ENCODE data around the gene PHF12.

PHF12 gene

DNA sequence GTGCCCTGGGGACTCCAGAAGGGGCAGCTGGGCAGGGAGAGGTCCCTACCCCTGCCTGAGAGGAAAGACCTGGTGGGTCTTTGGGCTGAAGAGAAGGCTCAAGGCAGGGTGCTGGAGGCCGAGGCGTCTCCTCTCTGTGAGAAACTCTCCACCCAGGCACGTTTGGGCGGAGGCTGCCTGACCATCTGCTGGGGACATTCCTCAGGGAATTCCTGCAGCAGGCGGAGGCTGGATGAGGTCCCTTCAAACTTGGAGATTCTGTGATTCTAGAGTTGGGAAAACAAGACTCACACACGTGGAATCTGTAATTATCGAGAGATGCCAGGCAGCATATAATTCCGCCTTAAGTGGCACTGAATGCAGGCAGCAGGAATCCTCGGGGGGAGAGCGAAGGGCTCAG lies 21.1 kb upstream of the PHF12 start:
- DNase-seq (ENCODE audit: low read depth), result no peak
- Histone ChIP-seq H3K27me3 (replicated peaks; ENCODE audit: control insufficient read depth, insufficient read depth, low read length) (peaks cover 78% of the 10 kb centered on the region), H3K4me1 (ENCODE audit: control insufficient read depth, insufficient read depth, low read length) (peaks cover 32% of the 10 kb centered on the region), H3K36me3 (ENCODE audit: control insufficient read depth, insufficient read depth, low read length, severe bottlenecking) (no peaks in the 10 kb centered on the region), H3K4me3 (ENCODE audit: low read length) (no peak overlapping the region), H3K9me3 (ENCODE audit: control insufficient read depth, low read length) (no peaks in the 10 kb centered on the region), H3K9ac (ENCODE audit: low read length) (no peak overlapping the region)

DNA sequence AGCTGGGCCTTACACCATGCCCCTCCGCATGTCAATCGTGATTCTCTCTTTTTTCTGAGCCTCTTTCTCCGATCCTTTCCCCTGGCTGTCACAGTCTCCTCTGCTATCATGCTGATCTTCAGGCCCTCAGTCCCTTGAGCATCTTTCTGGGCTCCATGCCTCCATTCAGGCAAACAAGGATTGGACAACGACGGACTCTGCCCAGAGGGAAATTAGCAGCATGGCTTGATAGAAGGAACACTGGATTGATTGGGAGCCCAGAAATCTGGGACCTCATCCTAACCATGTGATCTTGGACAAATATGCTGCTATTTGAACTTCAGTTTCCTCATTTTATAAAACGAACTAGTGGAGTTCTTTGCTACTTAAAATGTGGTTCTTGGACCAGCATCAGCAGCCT lies 19.6 kb upstream of the PHF12 start:
- no peak overlapping the region for H3K4me3 ChIP-seq (ENCODE audit: low read length)
- H3K27me3 ChIP-seq (replicated peaks; ENCODE audit: control insufficient read depth, insufficient read depth, low read length), result peaks cover 72% of the 10 kb centered on the region
- peaks cover 32% of the 10 kb centered on the region for H3K4me1 ChIP-seq (ENCODE audit: control insufficient read depth, insufficient read depth, low read length)
- H3K9ac ChIP-seq (ENCODE audit: low read length), result no peak overlapping the region
- H3K9me3 ChIP-seq (ENCODE audit: control insufficient read depth, low read length), result no peaks in the 10 kb centered on the region
- H3K36me3 ChIP-seq (ENCODE audit: control insufficient read depth, insufficient read depth, low read length, severe bottlenecking), result no peaks in the 10 kb centered on the region
- no peak for DNase-seq (ENCODE audit: low read depth)

- Histone ChIP-seq H3K36me3 (ENCODE audit: control insufficient read depth, insufficient read depth, low read length, severe bottlenecking) (no peaks in the 10 kb centered on the region), H3K27me3 (replicated peaks; ENCODE audit: control insufficient read depth, insufficient read depth, low read length) (peaks cover 63% of the 10 kb centered on the region), H3K4me3 (ENCODE audit: low read length) (no peak overlapping the region), H3K4me1 (ENCODE audit: control insufficient read depth, insufficient read depth, low read length) (peaks cover 32% of the 10 kb centered on the region), H3K9ac (ENCODE audit: low read length) (no peak overlapping the region), H3K9me3 (ENCODE audit: control insufficient read depth, low read length) (no peaks in the 10 kb centered on the region)
- DNase-seq (ENCODE audit: low read depth), result no peak
Measured at GRCh38 chr17:28969706-28970393, 18.5 kb upstream of the PHF12 start.

GRCh38 chr17:28968914-28969295 lies 17.6 kb upstream of the PHF12 start:
- Histone ChIP-seq H3K4me1 (ENCODE audit: control insufficient read depth, insufficient read depth, low read length) (peaks cover 32% of the 10 kb centered on the region), H3K9me3 (ENCODE audit: control insufficient read depth, low read length) (no peaks in the 10 kb centered on the region), H3K4me3 (ENCODE audit: low read length) (no peak overlapping the region), H3K9ac (ENCODE audit: low read length) (no peak overlapping the region), H3K36me3 (ENCODE audit: control insufficient read depth, insufficient read depth, low read length, severe bottlenecking) (no peaks in the 10 kb centered on the region), H3K27me3 (replicated peaks; ENCODE audit: control insufficient read depth, insufficient read depth, low read length) (peaks cover 53% of the 10 kb centered on the region)
- no peak for DNase-seq (ENCODE audit: low read depth)

DNA sequence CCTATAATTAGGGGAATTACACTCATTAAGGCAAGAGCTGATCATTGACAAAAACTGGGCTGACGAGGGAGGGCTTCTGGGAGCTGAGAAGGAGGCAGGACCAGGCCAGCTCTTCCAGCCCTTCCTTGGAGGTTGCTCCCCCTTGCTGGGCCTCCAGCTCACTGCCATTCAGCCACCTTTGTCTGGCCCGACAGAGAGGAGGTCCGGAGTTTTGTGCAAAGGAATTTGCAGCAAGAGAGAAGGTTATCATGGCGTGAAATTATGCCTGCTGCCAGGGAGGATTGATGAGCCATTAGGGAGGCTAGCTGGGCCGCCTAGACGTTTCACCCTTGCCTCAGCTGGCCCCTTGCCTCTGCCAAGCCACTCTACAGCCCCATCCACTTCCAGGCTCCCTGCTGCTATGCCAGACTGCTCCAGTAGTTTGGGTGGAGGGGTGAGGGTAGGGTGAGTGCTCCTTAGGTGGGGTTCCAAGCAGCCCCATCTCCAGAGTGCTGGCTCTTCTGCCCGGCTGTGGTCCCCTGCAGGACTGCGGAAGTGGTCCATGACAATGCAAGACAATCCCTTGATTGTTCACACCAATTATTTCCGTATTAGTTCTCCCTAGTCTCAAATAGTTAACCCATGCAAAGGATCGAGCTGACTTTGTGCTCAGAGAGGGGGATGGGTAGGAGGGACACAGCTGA lies 17.1 kb upstream of the PHF12 start:
- H3K27me3 ChIP-seq (replicated peaks; ENCODE audit: control insufficient read depth, insufficient read depth, low read length), result peaks cover 53% of the 10 kb centered on the region
- peak; percentile 26 for DNase-seq (ENCODE audit: low read depth)
- no peak overlapping the region for H3K9ac ChIP-seq (ENCODE audit: low read length)
- H3K4me1 ChIP-seq (ENCODE audit: control insufficient read depth, insufficient read depth, low read length), result peaks cover 27% of the 10 kb centered on the region
- H3K9me3 ChIP-seq (ENCODE audit: control insufficient read depth, low read length), result no peaks in the 10 kb centered on the region
- H3K36me3 ChIP-seq (ENCODE audit: control insufficient read depth, insufficient read depth, low read length, severe bottlenecking), result no peaks in the 10 kb centered on the region
- H3K4me3 ChIP-seq (ENCODE audit: low read length), result no peak overlapping the region

DNA sequence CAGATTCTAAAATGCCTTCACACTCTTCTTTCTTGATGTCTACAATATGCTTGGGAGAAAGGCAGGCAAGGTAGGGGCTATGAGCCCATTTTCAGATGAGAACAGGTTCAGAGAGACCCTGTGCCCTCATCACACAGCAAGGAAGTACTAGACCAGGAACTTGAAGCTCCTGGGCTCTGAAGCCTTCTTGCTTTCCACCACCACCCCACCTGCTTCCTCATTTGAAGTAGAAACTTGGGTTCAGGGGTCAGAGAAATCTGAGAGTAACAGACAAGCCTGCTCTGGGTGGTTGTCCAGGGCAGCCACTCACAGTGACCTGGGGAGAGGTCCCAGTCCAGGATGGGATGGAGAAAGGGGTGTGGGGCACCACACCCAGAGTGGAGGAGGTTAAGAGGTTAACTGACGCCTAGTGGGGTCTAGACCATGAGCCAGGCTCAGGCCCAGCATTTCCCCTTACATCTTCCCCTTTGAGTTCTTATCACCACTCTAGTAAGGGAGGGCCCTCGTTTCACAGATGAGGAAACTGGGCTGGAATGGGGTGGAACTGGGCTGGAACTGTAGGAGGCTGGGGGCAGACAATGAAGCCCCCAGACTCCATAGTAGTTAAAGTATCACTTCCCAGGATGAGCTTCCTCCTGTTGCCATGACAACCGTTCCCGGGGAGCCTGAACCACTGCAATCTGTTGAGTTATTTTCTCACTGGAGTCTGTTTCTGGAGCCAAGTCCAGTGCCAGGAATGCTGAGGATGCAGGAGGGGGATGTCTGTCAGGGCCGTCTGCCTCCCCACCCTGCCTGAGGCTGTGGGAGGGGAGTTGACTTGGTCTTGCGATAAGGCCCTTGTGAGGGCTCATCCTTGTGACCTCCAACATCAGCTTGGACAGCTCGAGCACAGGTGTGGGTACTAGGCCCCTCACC lies 16.2 kb upstream of the PHF12 start:
- no peaks in the 10 kb centered on the region for H3K36me3 ChIP-seq (ENCODE audit: control insufficient read depth, insufficient read depth, low read length, severe bottlenecking)
- H3K27me3 ChIP-seq (replicated peaks; ENCODE audit: control insufficient read depth, insufficient read depth, low read length), result peaks cover 48% of the 10 kb centered on the region
- no peak for DNase-seq (ENCODE audit: low read depth)
- no peaks in the 10 kb centered on the region for H3K9me3 ChIP-seq (ENCODE audit: control insufficient read depth, low read length)
- H3K4me1 ChIP-seq (ENCODE audit: control insufficient read depth, insufficient read depth, low read length), result peaks cover 27% of the 10 kb centered on the region
- H3K9ac ChIP-seq (ENCODE audit: low read length), result no peak overlapping the region
- no peak overlapping the region for H3K4me3 ChIP-seq (ENCODE audit: low read length)

GRCh38 chr17:28963841-28964240 lies 12.5 kb upstream of the PHF12 start:
- no peak for DNase-seq (ENCODE audit: low read depth)
- Histone ChIP-seq H3K36me3 (ENCODE audit: control insufficient read depth, insufficient read depth, low read length, severe bottlenecking) (no peaks in the 10 kb centered on the region), H3K9me3 (ENCODE audit: control insufficient read depth, low read length) (no peaks in the 10 kb centered on the region), H3K4me3 (ENCODE audit: low read length) (no peak overlapping the region), H3K4me1 (ENCODE audit: control insufficient read depth, insufficient read depth, low read length) (peaks cover 13% of the 10 kb centered on the region), H3K9ac (ENCODE audit: low read length) (no peak overlapping the region), H3K27me3 (replicated peaks; ENCODE audit: control insufficient read depth, insufficient read depth, low read length) (peaks cover 45% of the 10 kb centered on the region)

DNA sequence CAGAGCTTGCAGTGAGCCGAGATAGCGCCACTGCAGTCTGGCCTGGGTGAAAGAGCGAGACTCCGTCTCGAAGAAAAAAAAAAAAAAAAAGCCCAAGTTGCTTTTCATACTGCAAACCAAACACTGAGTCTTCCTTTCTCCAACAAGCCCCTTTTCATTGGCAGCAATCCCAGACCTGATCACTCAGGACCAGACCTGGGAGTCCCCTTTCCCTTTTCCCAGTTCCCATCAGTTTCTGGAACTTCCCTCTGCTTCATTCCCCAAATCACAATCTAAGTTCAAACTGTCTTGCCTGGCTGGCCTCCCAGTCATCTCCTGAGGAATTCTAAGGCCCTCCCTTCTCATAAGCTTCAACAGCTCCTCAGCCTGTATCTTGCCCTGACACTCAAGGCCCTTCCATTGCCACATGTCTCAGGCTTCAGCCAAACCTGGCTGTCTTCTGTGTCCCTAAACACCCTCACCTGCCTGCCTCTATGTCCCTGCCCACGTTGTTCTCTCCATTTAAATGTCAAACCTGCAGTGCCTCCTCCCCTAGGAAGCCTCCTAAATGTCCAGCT lies 11.8 kb upstream of the PHF12 start:
- no peak overlapping the region for H3K4me3 ChIP-seq (ENCODE audit: low read length)
- peaks cover 43% of the 10 kb centered on the region for H3K27me3 ChIP-seq (replicated peaks; ENCODE audit: control insufficient read depth, insufficient read depth, low read length)
- H3K36me3 ChIP-seq (ENCODE audit: control insufficient read depth, insufficient read depth, low read length, severe bottlenecking), result no peaks in the 10 kb centered on the region
- no peaks in the 10 kb centered on the region for H3K9me3 ChIP-seq (ENCODE audit: control insufficient read depth, low read length)
- peaks cover 6% of the 10 kb centered on the region for H3K4me1 ChIP-seq (ENCODE audit: control insufficient read depth, insufficient read depth, low read length)
- H3K9ac ChIP-seq (ENCODE audit: low read length), result no peak overlapping the region
- no peak for DNase-seq (ENCODE audit: low read depth)

GRCh38 chr17:28961391-28961790 lies 10.1 kb upstream of the PHF12 start:
- H3K4me1 ChIP-seq (ENCODE audit: control insufficient read depth, insufficient read depth, low read length), result no peaks in the 10 kb centered on the region
- H3K4me3 ChIP-seq (ENCODE audit: low read length), result no peak overlapping the region
- H3K36me3 ChIP-seq (ENCODE audit: control insufficient read depth, insufficient read depth, low read length, severe bottlenecking), result no peaks in the 10 kb centered on the region
- DNase-seq (ENCODE audit: low read depth), result no peak
- no peaks in the 10 kb centered on the region for H3K9me3 ChIP-seq (ENCODE audit: control insufficient read depth, low read length)
- H3K27me3 ChIP-seq (replicated peaks; ENCODE audit: control insufficient read depth, insufficient read depth, low read length), result peaks cover 31% of the 10 kb centered on the region
- no peak overlapping the region for H3K9ac ChIP-seq (ENCODE audit: low read length)

- DNase-seq (ENCODE audit: low read depth), result no peak
- peaks cover 31% of the 10 kb centered on the region for H3K27me3 ChIP-seq (replicated peaks; ENCODE audit: control insufficient read depth, insufficient read depth, low read length)
- H3K4me1 ChIP-seq (ENCODE audit: control insufficient read depth, insufficient read depth, low read length), result no peaks in the 10 kb centered on the region
- no peaks in the 10 kb centered on the region for H3K36me3 ChIP-seq (ENCODE audit: control insufficient read depth, insufficient read depth, low read length, severe bottlenecking)
- H3K4me3 ChIP-seq (ENCODE audit: low read length), result no peak overlapping the region
- H3K9me3 ChIP-seq (ENCODE audit: control insufficient read depth, low read length), result no peaks in the 10 kb centered on the region
- H3K9ac ChIP-seq (ENCODE audit: low read length), result no peak overlapping the region
Measured at GRCh38 chr17:28960256-28961061, 9.1 kb upstream of the PHF12 start.
